Dermis microvascular lymphatic vessel endothelial cell (primary cell): ENCODE measurements around the gene SLC49A4. TPM values are rescaled to one million over a fixed set of nuclear protein-coding genes. Genes with fewer than 3 reads are reported as not detected.
A peak's percentile ranks its signal among the peaks of the same experiment; 100 is the strongest.

ENCODE experiments used
- DNase-seq, 2 donors: peaks; one replicate each; pipeline versions ENCODE4 v3.0.0 to v3.0.0-alpha.2; 2010; ENCODE audit warnings: low read depth in 2 of 2
- total RNA-seq: library from RNA; depleted of rRNA; stranded (reverse); fragments of >200 nt; gene quantifications from 2 replicates; pipeline ENCODE4 v1.2.1, GENCODE V29; 2014

The SLC49A4 gene
- total RNA-seq, 1 donor from 2014 or later = 10.9 TPM

DNA sequence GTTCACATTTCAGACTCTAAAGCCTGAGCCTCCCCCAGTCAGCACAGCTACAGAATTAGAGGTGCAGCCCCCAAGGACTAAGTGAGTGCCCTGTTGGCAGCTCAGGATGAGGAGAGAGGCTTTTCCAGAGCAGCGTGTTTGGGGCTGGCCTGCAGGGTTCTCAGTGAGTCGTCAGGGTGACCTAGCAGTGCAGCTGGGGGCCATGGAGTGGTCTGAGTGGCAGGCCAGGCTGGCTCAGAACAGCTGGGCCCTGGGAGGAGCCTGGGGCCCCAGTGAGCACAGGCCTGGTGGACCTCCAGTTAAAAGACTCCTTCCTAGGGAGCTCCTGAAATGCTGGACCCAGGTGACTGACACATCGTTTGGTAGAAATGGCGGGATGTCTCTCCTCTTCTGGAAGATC lies 108.3 kb downstream of the SLC49A4 start:
- no peak for DNase-seq

DNA sequence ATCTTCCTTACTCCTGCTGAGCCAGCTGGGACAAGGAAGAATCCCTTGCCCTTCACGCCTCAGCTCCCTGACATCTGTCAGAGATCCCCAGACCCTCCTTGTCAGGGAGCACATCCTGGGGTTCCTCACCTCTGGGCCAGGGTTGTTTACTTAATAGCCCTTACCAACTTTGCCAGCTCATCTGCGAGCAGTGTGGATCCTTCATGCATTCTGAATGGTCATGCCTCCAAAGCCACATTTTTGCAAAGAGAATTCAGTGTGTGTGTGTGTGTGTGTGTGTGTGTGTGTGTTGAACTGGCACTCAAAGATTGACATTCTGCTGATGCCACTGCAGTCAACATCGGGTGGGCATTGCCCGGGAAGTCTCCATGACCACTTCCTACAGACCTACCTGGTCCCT lies 112.6 kb downstream of the SLC49A4 start:
- DNase-seq = no peak

DNA sequence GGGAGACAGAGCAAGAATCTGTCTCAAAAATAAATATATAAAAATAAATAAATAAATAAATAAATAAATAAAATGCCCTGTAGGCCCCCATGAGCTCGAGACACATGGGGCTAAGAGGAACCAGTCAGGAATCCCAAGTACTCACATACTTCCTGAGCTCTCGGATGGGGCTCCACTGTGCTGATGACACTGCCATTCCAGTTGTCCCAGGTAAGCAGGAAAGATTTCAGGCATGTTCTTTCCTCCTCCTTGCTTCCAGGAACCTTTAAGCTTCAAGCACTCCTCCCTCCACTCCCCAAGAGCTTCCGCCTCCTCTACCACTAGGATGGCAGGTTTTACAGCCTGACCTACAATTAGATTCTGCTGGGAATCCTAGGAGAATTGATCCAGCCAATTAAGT lies 113.4 kb downstream of the SLC49A4 start:
- DNase-seq = no peak

DNA sequence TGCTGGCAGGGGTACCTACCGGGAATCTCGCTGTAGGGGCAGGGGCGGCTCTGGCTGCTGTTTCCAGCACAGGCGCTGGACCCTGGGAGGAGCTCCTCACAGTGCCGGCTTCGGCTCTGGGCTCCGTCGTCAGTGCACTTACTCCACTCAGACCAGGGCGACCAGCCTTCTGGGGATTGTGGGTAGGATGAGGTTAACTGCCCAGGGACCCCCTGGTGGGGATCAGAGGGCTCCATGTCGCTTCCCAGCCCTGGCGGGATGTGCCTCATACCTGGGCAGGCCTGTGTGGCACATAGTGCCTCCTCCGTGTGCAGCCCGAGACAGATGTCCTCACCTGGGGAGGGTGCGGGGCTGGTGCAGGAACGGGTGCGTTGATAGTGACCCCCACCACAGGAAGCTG lies 117.0 kb downstream of the SLC49A4 start:
- DNase-seq = no peak

DNA sequence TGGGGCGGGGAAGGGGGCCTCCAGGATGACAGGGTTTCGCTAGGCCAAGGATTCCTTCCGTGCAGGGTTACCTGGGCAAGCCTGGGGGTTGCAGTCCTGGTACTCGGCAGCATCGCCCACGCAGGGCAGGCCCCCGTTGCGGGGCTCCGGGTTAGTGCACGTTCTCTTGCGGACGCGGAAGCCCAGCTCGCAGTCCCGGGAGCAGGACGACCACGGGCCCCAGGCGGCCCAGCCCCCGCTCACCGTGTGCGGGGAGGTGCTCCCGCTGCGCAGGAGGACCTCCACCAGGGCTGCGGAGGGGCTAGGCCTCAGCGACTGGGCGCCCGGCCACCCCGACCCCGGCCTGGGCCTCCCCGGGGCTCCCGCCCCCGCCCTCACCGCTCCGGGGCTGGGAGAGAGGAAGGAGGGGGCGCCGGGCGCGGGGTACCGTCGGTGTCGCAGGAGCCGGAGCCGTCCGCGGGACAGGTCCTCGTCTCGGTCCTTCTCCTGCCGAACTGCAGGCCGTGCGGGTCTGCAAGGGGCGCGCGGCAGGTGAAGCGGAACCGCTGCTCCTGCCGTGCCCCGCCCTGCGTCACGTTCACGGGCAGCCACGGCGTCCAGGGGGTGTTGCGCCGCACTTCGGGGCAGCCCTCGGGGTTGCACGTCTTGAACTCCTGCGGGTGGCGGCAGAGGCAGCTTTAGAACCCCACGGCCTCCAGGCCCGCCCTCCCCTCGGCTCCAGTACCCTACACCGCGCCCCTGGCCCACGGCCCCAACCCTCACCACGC lies 118.1 kb downstream of the SLC49A4 start:
- DNase-seq = no peak

DNA sequence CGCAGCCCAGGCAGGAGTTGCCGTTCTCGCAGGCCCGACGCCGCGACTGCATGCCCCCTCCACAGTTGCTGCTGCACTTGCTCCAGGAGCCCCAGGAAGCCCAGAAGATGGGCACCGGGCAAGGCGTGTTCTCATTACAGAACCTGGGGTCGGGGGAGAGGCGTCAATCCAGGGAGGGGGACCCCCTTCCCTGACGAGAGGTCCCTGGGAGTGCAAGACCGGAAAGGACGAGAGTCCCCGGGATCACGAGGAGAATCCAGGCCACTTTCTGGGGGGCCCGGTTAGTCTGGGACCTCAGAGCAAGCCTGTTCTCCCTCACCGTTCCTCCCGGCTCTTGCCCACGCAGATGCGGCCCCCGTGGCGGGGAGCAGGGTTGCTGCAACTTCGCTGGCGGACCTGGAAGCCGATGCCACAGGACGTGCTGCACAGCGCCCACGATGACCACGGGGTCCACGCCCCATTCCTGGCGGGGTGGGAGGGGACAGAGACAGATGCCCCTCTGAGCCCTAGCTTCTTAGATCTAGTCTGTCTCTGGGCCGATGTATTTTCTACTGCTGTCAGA lies 118.8 kb downstream of the SLC49A4 start:
- no peak for DNase-seq

GRCh38 chr3:122915300-122916055 lies 120.6 kb downstream of the SLC49A4 start:
- DNase-seq = no peak

DNA sequence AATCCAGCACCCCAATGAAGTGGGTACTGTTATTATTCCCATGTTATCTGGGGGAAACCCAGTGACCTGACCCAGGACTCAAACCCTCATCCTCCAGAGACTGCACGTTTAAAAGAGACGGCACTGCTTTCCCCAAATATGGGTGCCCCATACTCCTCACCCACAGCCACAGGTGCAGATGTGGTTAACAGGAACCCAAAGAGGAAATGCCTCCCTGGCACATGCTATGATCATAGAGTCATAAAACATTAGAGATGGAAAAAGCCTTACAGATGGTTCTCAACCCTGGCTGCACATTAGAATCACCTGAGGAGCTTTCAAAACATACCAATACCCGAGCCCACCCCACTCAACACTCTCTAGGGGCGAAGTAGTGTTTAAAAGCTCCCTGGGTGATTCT lies 121.2 kb downstream of the SLC49A4 start:
- no peak for DNase-seq

DNA sequence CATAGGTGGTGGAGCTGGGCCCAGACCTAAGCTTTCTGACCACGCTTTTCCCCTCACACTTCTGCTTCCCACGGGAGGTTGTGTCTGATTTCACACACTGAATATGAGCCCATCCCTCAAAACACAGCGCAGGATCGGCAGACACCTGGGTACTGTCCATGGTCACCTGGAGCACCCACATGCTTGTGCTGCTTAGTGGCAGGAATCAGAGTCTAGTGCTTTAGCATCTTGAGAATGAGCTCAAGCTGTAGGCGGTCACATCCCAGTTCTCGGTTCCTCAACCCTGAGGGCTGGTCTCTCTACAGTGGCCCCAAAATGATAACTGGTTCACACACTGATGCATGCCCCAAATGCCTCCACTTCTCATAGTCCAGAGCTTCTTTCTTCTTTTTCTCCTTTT lies 121.7 kb downstream of the SLC49A4 start:
- no peak for DNase-seq

DNA sequence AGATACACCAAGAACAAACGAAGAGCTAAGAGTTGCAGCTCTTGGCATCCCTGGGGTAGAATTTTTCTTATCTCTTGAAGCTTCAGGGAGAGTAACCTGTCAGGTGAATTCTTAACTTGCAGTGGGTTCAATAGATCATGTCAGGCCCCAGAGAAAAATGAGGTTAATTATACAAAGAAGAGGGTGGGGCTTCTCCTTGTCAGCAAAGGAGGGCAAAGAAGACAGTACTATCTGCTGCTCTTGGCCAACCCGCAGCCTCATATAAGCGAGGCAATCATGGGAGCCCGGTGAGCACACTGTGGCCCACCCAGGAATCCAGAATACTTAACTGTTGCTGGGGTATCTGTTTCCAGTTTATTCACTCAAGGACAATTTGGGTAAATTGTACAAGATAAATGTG lies 122.5 kb downstream of the SLC49A4 start:
- DNase-seq = no peak

DNA sequence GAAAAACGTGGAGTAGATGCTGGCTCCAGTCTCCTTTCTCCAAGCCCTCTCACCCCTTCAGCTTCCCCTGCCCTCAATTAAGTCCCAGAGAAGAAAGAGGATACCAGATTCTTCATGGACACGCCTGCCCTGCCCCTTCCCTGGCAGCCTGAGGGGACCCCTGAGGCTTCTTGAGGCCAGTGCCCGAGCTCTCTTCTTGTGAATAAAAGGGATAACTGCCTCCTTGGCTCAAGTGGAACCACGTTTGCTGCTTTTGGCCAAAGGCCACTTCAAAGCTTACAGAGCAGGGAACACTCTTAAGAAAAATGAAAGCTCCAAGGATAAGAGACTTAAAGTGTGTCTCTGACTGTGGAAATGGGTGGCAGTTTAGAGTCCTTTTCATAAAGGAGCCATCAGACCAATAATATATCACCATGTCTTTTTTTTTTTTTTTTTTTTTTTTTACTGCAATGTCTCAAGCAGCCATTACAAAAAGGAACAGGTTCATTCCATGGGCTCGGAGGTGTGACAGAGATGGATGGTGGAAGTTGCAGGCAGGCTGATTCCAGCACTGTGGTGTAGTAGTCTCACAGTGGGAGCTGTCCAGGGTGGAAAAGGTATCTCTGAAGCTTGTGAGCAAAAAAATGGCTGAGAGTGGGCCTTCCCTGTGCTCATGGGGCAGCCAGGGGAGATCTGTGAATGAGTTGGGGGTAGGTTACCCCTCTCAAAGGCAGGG lies 123.9 kb downstream of the SLC49A4 start:
- DNase-seq = peak in 1 of 2 donors; percentile 22

DNA sequence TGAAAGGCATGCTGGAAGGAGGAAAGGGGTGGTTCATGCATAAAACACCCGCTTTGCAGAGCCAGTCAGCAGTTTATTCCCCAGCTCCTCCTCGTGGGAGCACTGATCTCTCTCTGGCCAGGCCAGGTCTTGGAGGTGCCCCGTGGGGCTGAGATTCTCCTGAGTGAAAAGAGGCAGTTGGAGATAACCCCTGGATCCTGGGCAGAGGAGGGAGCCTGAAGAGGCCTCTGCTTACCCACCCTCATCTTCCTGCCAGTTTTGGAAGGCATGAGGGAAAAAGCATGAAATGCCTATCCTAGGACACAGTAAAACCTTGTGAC lies 124.4 kb downstream of the SLC49A4 start:
- DNase-seq = no peak

GRCh38 chr3:122920986-122921385 lies 126.1 kb downstream of the SLC49A4 start:
- no peak for DNase-seq

DNA sequence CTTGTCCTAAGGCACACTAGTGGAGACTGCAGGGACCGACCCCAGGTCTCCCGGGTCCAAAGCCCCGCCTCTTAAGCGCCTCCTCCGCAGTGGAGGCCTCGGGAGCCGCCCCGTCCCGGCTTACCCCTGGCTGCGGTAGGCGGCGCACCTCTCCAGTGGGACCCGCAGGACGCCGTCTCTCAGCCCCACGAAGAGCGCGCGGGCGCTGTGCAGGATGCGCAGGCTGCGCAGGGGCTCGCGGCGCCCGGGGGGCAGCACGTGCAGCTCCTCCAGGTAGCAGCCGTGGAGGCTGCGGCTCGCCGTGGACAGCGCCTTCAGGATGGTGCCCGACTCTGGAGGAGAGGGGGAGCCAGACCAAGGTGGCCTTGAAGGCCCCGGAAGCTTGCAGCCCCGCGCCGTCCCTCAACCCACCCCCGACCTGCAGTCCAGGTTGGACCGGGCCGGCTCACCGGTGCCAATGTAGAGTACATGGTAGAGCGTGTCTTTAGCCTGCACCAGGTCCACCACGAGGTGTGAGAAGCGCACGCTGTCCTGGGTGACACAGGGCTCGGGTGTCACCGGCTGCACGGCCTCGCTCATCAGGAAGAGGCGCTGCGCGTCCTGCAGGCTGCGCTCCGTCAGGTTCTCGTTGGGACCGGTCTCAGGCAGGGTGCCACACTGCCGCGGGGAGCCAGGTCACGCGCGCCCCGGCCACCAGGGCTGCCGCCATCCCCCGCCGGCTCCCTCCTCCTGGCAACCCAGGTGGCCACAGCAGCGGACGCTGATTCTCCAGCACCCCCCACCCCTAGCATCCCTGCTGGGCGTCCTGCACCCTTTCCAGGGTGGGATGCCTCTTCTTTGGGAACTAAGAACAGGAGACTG lies 127.2 kb downstream of the SLC49A4 start:
- DNase-seq = no peak

GRCh38 chr3:122923611-122924010 lies 128.7 kb downstream of the SLC49A4 start:
- DNase-seq = no peak

GRCh38 chr3:122924056-122924455 lies 129.2 kb downstream of the SLC49A4 start:
- DNase-seq = no peak

GRCh38 chr3:122925756-122926155 lies 130.9 kb downstream of the SLC49A4 start:
- DNase-seq = no peak

GRCh38 chr3:122926322-122926721 lies 131.5 kb downstream of the SLC49A4 start:
- DNase-seq = no peak

GRCh38 chr3:122926811-122927210 lies 131.9 kb downstream of the SLC49A4 start:
- no peak for DNase-seq

- no peak for DNase-seq
Measured at GRCh38 chr3:122927726-122928125, 132.9 kb downstream of the SLC49A4 start.
